Fibroblast of the aortic adventitia (primary cell): ENCODE results near the gene GTF2A1. TPM values are rescaled to one million over a fixed set of nuclear protein-coding genes. Genes with fewer than 3 reads are reported as not detected.
"Not testable (repeated sequence)": the region's sequence is repeated elsewhere in the genome, so short reads cannot be mapped to it uniquely, and the experiment has no call there.

Source experiments
- DNase-seq: peaks from one replicate; pipeline ENCODE4 v3.0.0-alpha.2; 2010; ENCODE audit warnings: low read depth
- H3K4me3 ChIP-seq: 2 replicates; pipeline ENCODE4 v1.5.1; 2011; ENCODE audit warnings: low read depth, mild to moderate bottlenecking, control low read depth, low read length, moderate library complexity
- CTCF ChIP-seq: IDR thresholded peaks from 2 replicates; pipeline ENCODE4 v1.5.1; 2011; ENCODE audit warnings: mild to moderate bottlenecking, low read length, control low read depth, inconsistent platforms; ENCODE audit not compliant: insufficient read depth
- total RNA-seq: library from RNA; depleted of rRNA; stranded (reverse); fragments of >200 nt; gene quantifications from 2 replicates; pipeline ENCODE4 v1.2.3, GENCODE V29; 2012; ENCODE audit warnings: low replicate concordance

The GTF2A1 gene
- total RNA-seq, 1 donor, result 39.9 TPM

- DNase-seq, result no peak
- H3K4me3 ChIP-seq, result no peak overlapping the region
- TF ChIP-seq CTCF, result no peak
These were observed 12.9 kb upstream of the GTF2A1 start for GRCh38 chr14:81233615-81234014.

- no peak for DNase-seq
- no peak for TF ChIP-seq CTCF
- H3K4me3 ChIP-seq, result no peak overlapping the region
These were observed 10.8 kb upstream of the GTF2A1 start for GRCh38 chr14:81231540-81231939.

GRCh38 chr14:81224222-81224621 lies 3.5 kb upstream of the GTF2A1 start:
- no peak for DNase-seq
- TF ChIP-seq CTCF, result no peak
- no peak overlapping the region for H3K4me3 ChIP-seq

- not testable (repeated sequence) for DNase-seq, H3K4me3 ChIP-seq
These were observed 3.0 kb upstream of the GTF2A1 start for GRCh38 chr14:81223788-81224187.

GRCh38 chr14:81222691-81223090 lies 1.9 kb upstream of the GTF2A1 start:
- TF ChIP-seq CTCF, result no peak
- H3K4me3 ChIP-seq, result no peak overlapping the region
- DNase-seq, result no peak

GRCh38 chr14:81222126-81222525 lies 1.4 kb upstream of the GTF2A1 start:
- H3K4me3 ChIP-seq, result no peak overlapping the region
- no peak for DNase-seq
- TF ChIP-seq CTCF, result no peak

- peak overlapping the region; percentile 93 for H3K4me3 ChIP-seq
- DNase-seq, result no peak
- TF ChIP-seq CTCF, result no peak
These were observed 882 bp upstream of the GTF2A1 start for GRCh38 chr14:81221579-81222102.
